A204.1 (cell line): ENCODE measurements around the gene AQP12B.
"Not testable (repeated sequence)": the region's sequence is repeated elsewhere in the genome, so short reads cannot be mapped to it uniquely, and the experiment has no call there.

ENCODE experiments used
- FAIRE-seq: peaks from 2 replicates; lab custom pipeline; 2012; peaks lifted over from hg19 to GRCh38; lab: Jason Lieb, UNC

Gene AQP12B

GRCh38 chr2:240701091-240701735 lies 18.5 kb upstream of the AQP12B start:
- FAIRE-seq = no peak

DNA sequence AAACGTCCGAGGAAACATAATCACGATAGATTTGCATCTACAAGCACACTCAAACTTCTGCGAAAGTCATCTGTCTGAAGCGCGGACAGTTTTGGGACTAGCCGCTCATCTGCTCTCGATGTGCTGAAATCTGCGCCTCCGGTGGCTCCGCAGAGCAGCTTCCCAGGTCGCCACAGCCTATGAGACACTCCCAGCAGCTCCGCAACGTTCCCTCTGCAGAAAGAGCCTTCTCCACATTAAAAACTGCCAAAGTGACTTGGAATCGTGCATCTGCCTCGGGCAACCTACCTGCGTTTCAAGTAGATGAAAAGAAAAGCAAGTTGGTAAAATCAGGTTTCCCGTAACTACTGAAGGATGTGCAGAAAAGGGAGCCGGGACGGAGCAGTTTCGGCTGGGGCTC lies 17.9 kb upstream of the AQP12B start:
- not testable (repeated sequence) for FAIRE-seq

DNA sequence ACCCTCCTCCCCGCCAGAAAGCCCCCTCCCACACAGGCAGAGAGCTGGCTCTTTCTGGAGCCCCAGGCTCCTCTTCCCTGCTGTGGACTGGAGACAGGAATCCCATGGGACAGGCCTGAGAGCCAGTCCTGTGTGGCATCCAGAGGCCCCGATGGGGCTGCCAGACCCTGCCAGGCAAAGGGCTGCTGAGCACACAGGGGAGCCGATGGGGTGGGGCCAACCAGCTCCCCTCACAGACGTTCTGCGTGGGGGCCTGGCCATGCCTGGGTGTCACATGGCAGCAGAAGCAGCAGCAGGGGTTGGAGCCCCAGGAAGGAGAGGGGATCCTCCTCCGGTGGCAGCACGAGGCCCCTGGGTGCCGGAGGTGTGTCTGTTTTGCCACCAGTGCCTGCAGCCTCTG lies 17.1 kb upstream of the AQP12B start:
- FAIRE-seq = not testable (repeated sequence)

- not testable (repeated sequence) for FAIRE-seq
Measured at GRCh38 chr2:240698852-240699561, 16.3 kb upstream of the AQP12B start.

DNA sequence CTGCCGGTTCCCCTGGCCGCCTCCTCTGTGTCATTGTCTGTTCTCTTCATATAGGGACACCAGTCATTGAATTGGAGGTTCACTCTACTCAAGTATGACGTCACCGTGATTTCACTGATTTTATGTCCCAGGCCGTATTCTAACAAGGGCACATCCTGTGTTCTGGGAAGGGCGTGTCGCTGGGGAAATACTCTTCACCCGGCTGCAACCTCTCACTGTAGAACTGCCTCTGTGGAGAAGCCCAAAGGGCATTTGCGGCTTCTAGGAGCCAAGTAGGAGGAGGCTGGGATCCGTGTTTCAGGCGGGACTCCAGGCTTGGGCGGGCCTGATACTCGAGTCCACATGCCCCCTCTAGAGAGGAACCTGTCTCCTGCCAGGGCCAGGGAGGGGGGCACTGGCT lies 13.8 kb upstream of the AQP12B start:
- FAIRE-seq = not testable (repeated sequence)

DNA sequence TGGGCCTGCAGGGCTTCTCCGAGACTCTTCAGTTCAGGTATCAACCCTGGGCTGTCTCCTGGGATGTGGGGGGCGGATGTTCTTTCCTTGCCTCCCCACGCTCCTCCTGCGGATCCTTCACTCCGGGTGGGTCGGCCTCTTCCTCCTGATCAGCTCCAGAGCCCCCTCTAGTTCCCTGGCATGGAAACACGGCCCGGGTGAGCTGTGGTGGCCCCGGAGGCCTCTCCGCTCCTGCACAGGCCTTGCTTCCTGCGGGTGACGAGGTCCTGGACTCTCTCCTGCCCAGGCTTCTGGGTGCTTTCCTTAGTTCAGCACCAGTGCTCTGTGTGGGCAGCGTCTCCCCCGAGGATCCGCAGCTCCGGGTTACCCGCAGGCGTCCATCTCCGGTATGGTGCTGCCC lies 12.9 kb upstream of the AQP12B start:
- FAIRE-seq = not testable (repeated sequence)

DNA sequence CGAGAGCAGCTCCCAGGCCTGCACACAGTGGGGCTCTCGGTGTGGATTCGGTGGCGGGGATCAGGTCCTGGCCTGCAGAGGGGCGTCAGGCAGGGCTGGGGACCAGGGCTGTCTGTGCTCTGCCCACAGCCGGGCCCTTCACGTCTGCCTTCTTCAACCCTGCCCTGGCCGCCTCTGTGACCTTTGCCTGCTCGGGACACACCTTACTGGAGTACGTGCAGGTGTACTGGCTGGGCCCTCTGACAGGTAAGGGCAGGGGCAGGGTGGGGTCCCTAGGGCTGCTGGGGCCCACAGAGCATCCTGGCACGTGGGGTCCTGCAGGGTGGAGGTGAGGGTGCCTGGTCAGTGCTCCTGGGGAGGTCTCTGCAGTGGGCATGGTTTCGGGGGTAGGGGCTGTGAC lies 11.6 kb upstream of the AQP12B start:
- not testable (repeated sequence) for FAIRE-seq

DNA sequence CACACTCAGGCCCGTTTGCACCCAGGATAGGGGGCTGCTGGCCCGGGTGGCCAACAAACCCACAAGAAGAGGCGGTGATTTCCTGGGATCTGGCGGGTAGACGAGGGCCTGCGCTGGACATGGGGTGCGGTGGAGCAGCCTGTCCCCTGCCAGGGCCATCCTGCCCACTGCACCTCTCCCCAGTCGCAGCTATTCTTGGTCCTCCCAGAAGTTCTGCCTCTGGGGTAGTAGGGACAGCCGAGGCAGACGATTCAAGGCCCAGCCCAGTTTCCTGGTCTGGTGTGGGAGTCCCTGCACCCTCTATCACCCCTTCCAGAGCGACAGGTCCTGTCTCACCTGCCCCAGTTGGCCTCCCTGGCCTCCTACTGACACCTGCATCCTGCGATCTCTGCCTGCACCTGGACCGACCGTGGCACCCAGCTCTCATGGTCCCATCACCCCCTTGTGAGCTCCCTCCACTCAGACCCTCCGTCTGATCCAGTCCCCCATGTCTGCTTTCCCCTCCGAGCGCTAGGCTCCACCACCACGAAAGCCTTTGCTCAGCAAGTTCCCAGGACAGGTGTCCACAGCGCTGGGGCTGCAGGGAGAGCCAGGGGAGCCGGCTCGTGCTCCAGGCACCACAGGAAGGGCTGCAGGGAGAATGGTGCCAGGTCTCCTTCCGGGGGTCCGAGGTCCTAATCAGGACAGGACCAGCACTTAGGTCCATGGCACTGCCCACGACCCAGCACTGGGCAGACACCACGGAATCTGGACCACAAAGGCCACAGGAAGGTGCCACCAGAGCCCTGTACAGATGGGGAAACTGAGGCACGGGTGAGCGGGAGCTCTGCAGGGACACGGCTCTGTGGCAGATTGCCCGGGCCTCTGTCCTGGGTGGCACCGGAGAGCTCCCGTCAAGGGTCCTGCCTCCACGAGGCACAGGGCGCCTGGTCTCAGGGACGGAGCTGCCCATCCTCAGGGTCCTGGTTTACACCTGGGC lies 10.2 kb upstream of the AQP12B start:
- not testable (repeated sequence) for FAIRE-seq

DNA sequence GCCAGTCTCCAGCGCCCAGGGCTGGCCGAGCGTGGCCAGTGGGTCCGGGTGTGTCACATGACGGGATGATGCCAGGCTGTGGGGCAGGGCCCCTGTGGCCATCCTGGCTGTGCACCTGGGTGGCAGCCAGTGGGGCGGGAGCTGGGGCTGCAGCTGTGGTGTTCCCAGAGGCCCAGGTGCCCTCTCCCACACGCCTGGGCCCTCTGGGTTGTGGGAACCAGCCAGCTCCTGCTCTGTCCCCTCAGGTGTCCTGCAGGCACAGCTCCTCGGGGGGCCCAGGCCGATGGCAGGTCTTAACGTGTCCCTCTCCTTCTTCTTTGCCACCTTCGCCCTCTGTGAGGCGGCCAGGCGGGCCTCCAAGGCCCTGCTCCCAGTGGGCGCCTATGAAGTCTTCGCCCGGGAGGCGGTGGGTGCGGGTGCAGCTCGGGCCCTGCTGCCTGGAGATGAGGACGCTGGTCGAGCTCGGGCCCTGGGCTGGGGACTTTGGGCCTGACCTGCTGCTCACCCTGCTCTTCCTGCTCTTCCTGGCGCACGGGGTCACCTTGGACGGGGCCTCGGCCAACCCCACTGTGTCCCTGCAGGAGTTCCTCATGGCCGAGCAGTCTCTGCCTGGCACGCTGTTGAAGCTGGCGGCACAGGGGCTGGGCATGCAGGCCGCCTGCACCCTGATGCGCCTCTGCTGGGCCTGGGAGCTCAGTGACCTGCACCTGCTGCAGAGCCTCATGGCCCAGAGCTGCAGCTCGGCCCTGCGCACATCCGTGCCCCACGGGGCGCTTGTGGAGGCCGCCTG lies 9.1 kb upstream of the AQP12B start, which contains the start of gene AQP12A:
TSS of gene AQP12A (plus strand) at position 236 of the 790 bp plus-strand sequence. CDS start at position 284, 48 bp downstream.
- FAIRE-seq = not testable (repeated sequence)

GRCh38 chr2:240691075-240691427 lies 8.4 kb upstream of the AQP12B start:
- not testable (repeated sequence) for FAIRE-seq

DNA sequence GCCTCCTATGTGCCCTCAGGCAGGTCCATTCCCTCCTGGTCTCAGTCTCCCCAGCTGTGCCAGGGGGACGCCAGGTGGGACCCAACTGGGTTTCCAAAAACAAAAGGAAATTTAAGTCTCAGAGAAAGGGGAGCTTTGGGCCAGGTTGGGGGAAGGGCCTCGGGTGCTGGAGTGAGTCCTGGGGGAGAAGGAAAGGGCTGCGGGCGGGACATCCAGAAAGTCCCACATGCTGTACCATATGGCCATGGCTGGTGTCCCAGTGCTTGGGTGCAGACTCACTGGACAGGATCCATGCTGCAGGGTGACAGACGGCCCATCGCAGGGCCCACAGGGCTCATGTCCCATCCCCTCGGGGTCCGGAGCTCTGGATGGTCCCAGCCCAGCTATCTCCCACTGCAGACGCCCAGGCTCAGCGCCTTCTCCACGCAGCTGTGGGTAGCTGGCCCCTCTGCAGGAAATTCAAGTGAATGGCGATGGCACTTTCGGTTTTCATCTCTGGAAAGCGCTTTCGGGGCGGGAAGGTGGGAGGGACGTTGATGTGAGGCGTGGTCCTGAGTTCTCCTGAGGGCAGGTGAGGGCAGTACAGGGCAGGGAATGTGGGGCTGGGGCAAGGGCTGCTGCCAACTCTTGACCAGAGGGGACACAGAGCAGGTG lies 7.9 kb upstream of the AQP12B start:
- not testable (repeated sequence) for FAIRE-seq

DNA sequence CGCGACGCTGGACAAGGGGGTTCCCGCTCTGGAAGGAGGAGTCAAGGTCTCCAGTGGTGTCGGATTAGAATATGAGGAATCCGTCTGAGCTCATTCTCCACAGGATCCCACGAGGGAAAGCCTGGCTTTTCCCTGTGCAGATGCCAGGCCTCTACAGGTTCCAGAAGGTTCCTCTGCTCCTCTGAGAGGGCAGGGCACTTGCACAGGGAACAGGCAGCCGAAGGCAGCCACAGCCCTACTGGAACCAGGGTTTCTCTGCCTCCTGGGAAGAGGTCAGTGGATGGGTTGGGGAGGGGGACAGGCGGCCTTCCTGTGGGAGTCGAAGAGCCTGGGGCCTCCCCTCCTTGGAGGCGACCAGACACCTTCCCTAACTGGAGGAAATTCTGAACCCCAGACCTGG lies 7.3 kb upstream of the AQP12B start:
- FAIRE-seq = no peak

DNA sequence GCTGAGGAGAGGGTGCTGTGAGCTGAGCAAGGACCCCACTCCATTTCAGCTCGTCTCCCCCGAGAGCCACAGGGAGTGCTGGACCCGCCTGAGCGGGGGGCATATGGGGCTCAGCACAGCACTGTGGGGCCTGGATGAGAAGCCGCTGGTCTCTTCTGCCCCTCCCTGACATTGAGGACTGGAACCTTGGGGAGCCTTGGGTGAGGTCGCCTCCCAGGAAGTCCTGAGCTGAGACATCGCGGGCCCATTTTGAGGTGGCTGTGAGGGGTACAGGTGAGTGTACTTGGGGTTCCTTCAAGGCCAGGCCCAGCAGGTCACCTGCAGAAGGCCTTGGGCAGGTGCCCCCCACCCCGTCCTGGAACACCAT lies 5.9 kb upstream of the AQP12B start:
- FAIRE-seq = no peak

- FAIRE-seq = no peak
Measured at GRCh38 chr2:240687741-240688552, 5.3 kb upstream of the AQP12B start.

GRCh38 chr2:240687045-240687740 lies 4.5 kb upstream of the AQP12B start:
- no peak for FAIRE-seq

DNA sequence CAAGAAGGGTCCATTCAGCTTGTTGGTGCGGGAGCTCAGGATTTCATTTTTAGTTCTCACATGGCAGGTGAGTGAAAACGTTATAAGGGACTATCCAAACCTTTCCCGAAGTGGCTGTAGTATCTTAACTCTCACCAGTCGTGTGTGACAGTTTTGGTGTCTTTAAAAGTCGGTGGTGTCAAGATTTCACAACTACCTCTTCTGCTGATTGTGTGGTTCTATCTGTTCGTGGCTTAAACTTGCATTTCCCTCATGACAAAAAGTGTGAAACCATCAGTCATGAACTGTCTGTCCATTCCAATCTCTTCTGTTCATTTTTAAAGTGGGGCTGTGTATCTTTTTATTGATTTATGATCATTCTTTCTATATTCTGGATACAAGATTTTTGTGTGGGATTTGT lies 3.8 kb upstream of the AQP12B start:
- FAIRE-seq = no peak

- no peak for FAIRE-seq
Measured at GRCh38 chr2:240685771-240686371, 3.2 kb upstream of the AQP12B start.

GRCh38 chr2:240683980-240684728 lies 1.5 kb upstream of the AQP12B start:
- FAIRE-seq = not testable (repeated sequence)
